ENCODE measurements around the gene LAMB4. TPM values are rescaled to one million over a fixed set of nuclear protein-coding genes. Genes with fewer than 3 reads are reported as not detected.
"Not testable (repeated sequence)": the region's sequence is repeated elsewhere in the genome, so short reads cannot be mapped to it uniquely, and the experiment has no call there.

Gene LAMB4
- total RNA-seq, 1 donor from 2014 or later, result not detected

- DNase-seq (no peak), ATAC-seq (no peak)
- no peaks in the 10 kb centered on the region for H3K36me3 ChIP-seq
- H3K27ac ChIP-seq, result no peak overlapping the region
- H3K9me3 ChIP-seq, result no peaks in the 10 kb centered on the region
- no peaks in the 10 kb centered on the region for H3K27me3 ChIP-seq (ENCODE audit: low read depth)
- TF ChIP-seq, protein P1, sequence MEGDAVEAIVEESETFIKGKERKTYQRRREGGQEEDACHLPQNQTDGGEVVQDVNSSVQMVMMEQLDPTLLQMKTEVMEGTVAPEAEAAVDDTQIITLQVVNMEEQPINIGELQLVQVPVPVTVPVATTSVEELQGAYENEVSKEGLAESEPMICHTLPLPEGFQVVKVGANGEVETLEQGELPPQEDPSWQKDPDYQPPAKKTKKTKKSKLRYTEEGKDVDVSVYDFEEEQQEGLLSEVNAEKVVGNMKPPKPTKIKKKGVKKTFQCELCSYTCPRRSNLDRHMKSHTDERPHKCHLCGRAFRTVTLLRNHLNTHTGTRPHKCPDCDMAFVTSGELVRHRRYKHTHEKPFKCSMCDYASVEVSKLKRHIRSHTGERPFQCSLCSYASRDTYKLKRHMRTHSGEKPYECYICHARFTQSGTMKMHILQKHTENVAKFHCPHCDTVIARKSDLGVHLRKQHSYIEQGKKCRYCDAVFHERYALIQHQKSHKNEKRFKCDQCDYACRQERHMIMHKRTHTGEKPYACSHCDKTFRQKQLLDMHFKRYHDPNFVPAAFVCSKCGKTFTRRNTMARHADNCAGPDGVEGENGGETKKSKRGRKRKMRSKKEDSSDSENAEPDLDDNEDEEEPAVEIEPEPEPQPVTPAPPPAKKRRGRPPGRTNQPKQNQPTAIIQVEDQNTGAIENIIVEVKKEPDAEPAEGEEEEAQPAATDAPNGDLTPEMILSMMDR (IDR thresholded peaks at IDR 0.05), result no peak
- intact Hi-C loops (cut with DNase I), result no loop called here
- no peaks in the 10 kb centered on the region for H3K4me1 ChIP-seq
- no peak overlapping the region for H3K4me3 ChIP-seq
Observed at GRCh38 chr7:108038986-108039385, 91.2 kb downstream of the LAMB4 start.

GRCh38 chr7:108037741-108038140 is 92.4 kb downstream of the LAMB4 start:
- intact Hi-C loops (cut with DNase I), result no loop called here
- ATAC-seq, result no peak
- Histone ChIP-seq H3K4me1 (no peaks in the 10 kb centered on the region), H3K9me3 (no peaks in the 10 kb centered on the region), H3K4me3 (no peak overlapping the region), H3K36me3 (no peaks in the 10 kb centered on the region), H3K27me3 (ENCODE audit: low read depth) (no peaks in the 10 kb centered on the region), H3K27ac (no peak overlapping the region)
- TF ChIP-seq, protein P1 (IDR thresholded peaks at IDR 0.05), result no peak
- no peak for DNase-seq

DNA sequence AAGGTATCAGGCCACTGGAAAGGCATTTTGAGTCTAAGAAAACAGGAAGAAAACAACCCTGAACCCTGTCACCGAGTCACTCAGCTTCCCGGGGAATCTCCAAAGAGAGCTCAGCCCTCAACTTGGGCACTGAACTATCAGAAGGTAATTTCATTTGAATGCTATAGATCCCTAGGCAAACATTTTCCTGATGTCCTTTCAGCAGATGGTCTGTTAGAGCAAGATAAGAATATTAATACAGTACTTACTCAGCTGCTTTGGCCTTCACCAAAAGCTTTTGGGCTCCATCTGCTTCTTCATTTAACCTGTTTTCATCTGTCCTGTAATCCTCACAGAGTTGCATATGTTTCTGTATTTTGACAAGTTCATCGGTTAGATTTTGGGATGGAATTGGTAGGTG is 93.0 kb downstream of the LAMB4 start:
- ATAC-seq (no peak), DNase-seq (no peak)
- H3K9me3 ChIP-seq, result no peaks in the 10 kb centered on the region
- H3K4me1 ChIP-seq, result no peaks in the 10 kb centered on the region
- H3K27ac ChIP-seq, result no peak overlapping the region
- H3K4me3 ChIP-seq, result no peak overlapping the region
- intact Hi-C loops (cut with DNase I), result no loop called here
- no peaks in the 10 kb centered on the region for H3K27me3 ChIP-seq (ENCODE audit: low read depth)
- H3K36me3 ChIP-seq, result no peaks in the 10 kb centered on the region
- TF ChIP-seq, protein P1 (IDR thresholded peaks at IDR 0.05), result no peak

GRCh38 chr7:108034586-108034985 is 95.6 kb downstream of the LAMB4 start:
- ATAC-seq (no peak), DNase-seq (no peak)
- Histone ChIP-seq H3K36me3 (no peaks in the 10 kb centered on the region), H3K4me3 (no peak overlapping the region), H3K27me3 (ENCODE audit: low read depth) (no peaks in the 10 kb centered on the region), H3K9me3 (no peaks in the 10 kb centered on the region), H3K27ac (no peak overlapping the region), H3K4me1 (no peaks in the 10 kb centered on the region)
- intact Hi-C loops (cut with DNase I), result no loop called here
- TF ChIP-seq, protein P1 (IDR thresholded peaks at IDR 0.05), result no peak

- no peak for ATAC-seq
Observed at GRCh38 chr7:108033776-108034497, 96.2 kb downstream of the LAMB4 start.

GRCh38 chr7:108033309-108033708 is 96.9 kb downstream of the LAMB4 start:
- ATAC-seq; DNase-seq; H3K4me1 ChIP-seq; intact Hi-C loops (cut with DNase I); H3K4me3 ChIP-seq; H3K27ac ChIP-seq; H3K36me3 ChIP-seq; H3K9me3 ChIP-seq; H3K27me3 ChIP-seq (ENCODE audit: low read depth): not testable (repeated sequence)

More at GRCh38 chr7:108033776-108034497, 96.2 kb downstream of the LAMB4 start:
- no peaks in the 10 kb centered on the region for H3K4me1 ChIP-seq
- no peak overlapping the region for H3K27ac ChIP-seq
- intact Hi-C loops (cut with DNase I), result no loop called here
- TF ChIP-seq, protein P1 (IDR thresholded peaks at IDR 0.05), result no peak
- no peaks in the 10 kb centered on the region for H3K27me3 ChIP-seq (ENCODE audit: low read depth)
- no peak for DNase-seq
- H3K36me3 ChIP-seq, result no peaks in the 10 kb centered on the region
- no peaks in the 10 kb centered on the region for H3K9me3 ChIP-seq
- H3K4me3 ChIP-seq, result no peak overlapping the region
